HG03097 (cell line): ENCODE measurements around the gene TMEM192.
A peak's percentile ranks its signal among the peaks of the same experiment; 100 is the strongest.
"Not testable (repeated sequence)": the region's sequence is repeated elsewhere in the genome, so short reads cannot be mapped to it uniquely, and the experiment has no call there.

Experiments
- ATAC-seq: cut with Tn5 transposase; IDR thresholded peaks from one replicate; pipeline ENCODE4 v1.9.1; 2021; ENCODE audit not compliant: unreplicated experiment, low FRiP score

The TMEM192 gene

DNA sequence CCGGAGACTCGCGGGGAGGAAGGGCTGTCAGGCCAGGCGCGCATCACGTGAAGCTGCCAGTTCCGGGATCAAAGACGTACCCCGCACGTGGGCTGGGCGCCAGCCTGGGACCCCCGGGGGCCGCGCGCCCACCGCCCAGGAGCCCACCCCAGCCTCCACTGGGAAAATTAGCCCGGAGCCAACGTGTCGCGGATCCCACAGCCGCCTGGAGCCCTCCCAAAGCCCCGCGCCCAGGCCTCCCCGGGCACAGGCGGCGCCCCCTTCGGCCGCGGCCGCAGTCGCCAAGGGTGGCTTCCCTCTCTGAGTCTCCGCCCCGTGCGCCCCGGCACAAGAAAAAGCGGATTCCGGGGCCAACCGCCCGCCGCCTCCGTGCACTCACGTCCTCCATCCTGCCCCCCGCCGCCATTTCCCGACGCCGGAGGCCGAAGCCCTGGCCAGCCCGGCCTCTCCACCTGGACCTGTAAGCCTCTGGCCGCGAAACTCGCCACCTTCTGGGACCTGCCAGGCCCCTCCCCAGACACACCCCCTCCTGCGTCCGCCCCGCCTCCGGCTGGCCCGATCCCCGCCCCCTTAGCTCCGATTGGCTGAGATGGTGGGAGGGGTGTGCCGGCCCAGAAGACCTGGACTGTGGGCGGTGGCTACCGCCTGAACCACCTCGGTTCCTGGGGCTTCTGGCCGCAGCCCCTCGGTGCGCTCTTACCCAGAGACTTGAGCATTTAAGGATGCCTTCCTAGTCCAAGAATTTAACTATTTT lies at the start of gene TMEM192:
TMEM192 (minus strand) TSS at position 493 of the 754 bp plus-strand sequence; CDS start at position 406, 87 bp downstream.
- peak; percentile 97 for ATAC-seq

DNA sequence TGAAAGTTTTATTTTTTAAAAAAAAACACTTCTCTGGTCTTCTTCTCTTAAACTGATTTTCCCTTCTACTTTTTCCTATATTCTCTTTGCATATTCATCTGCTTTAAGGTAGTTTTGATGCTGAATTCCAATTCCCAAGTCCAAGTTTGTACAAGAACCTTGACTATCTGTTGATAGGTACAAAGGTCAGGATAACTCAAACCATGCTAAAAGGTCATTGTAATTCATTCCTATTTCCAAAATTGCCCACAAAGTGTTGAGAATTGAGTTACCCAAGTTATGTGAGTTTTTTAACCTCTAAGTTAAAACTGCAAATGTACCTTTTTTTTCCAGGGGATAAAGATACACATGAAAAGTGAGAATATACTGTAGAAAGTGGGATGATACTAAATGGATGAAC lies 46.1 kb upstream of the TMEM192 start:
- ATAC-seq, result no peak

DNA sequence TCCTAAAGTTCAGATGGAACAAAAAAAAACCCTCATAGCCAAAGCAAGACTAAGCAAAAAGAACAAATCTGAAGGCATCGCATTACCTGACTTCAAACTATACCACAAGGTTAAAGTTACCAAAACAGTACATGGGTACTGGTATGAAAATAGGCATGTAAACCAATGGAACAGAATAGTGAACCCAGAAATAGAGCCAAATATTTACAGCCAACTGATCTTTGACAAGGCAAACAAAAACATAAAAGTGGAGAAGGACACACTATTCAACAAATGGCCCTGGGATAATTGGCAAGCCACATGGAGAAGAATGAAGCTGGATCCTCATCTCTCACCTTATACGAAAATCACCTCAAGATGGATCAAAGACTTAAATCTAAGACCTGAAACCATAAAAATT lies 44.2 kb upstream of the TMEM192 start:
- ATAC-seq, result no peak

DNA sequence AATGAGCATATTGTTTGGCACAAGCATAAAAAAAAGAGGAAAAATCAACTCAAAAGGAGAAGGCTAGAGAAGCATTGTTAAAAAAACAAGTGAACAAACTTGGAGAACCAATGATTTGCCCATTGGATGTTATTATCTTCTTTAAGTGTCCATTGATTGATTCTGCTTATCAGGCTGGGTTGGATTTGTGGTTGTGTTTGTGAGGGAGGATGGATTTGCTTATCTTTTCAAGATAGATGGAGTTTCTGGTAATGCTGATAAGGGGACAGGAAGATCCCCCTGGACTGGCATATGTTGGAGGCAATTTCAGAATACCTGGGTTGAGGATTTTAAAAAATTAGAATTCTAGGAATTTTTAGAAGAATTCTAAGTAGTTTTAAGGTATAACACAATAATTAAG lies 41.8 kb upstream of the TMEM192 start:
- ATAC-seq, result no peak

DNA sequence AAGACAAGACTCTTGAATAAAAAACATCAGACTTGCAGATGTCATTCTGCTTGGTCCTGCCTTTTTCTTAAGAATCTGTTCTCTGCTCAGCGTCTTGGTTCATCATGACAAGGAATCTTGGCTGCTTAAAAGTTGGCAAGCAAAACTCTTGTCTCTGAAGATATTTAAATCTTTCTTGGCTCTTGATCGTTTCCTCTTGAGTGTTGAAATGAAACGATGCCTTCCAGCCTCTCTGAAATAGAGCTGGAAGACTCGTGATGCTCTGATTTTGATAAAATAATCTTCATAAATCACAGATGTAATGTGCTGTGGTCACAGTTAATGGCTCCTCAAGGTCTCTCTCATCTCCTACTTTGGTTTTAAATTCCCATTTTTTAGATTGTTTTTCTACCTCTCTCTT lies 39.9 kb upstream of the TMEM192 start:
- ATAC-seq, result no peak

DNA sequence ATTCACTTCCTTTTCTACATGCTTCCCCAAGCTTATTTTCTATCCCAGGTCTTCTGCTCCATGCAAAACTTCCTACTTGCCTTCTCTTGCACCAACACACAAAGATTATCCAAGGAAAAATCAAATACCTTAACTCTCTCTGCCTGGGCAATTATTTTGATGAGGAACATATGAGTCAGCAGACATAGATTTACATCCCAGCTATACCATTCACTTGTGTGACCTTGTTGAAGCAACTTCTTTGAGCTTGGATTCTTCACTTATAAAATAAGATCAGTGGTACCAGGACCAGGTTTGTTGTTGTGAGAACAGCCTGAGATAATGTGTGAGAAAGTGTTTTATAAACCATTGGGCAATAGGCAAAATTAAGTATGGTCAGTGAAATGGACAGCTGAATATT lies 39.1 kb upstream of the TMEM192 start:
- no peak for ATAC-seq

GRCh38 chr4:165150545-165150944 lies 37.9 kb upstream of the TMEM192 start:
- no peak for ATAC-seq

- no peak for ATAC-seq
Observed at GRCh38 chr4:165138843-165139242, 26.2 kb upstream of the TMEM192 start.

- ATAC-seq, result no peak
Observed at GRCh38 chr4:165137205-165137604, 24.5 kb upstream of the TMEM192 start.

GRCh38 chr4:165136529-165136928 lies 23.9 kb upstream of the TMEM192 start:
- no peak for ATAC-seq

GRCh38 chr4:165133150-165133549 lies 20.5 kb upstream of the TMEM192 start:
- ATAC-seq, result no peak

- no peak for ATAC-seq
Observed at GRCh38 chr4:165131247-165131832, 18.7 kb upstream of the TMEM192 start.

DNA sequence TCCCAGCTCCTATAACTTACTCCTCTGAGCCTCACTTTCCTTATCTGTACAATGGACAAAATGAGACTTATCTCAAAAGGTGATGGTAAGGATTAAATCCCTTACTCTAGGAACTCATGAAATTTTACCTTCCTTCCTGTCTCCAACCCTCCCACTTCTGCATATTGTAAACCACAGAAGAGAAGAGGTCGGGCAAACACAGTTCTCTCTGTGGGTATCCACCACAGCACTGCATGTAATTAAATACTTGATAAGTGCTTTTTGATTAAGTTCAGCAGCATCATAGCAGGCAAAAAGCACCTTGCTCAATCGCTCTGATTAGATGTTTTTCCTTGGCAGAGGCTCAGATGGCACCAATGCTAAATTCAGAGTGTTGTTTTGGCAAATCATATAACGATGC lies 17.3 kb upstream of the TMEM192 start:
- no peak for ATAC-seq

DNA sequence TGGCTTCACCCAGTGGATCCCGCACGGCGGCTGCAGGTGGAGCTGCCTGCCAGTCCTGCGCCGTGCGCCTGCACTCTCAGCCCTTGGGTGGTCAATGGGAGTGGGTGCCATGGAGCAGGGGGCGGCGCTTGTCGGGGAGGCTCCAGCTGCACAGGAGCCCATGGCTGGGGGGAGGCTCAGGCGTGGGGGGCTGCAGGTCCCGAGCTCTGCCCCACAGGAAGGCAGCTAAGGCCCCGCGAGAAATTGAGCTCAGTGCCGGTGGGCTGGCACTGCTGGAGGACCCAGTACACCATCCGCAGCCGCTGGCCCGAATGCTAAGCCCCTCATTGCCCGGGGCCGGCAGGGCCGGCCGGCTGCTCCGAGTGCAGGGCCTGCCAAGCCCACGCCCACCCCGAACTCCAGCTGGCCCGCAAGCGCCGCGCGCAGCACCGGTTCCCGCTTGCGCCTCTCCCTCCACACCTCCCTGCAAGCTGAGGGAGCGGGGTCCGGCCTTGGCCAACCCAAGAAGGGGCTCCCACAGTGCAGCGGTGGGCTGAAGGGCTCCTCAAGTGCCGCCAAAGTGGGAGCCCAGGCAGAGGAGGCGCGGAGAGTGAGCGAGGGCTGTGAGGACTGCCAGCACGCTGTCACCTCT lies 13.3 kb upstream of the TMEM192 start:
- ATAC-seq, result not testable (repeated sequence)

GRCh38 chr4:165124488-165124887 lies 11.8 kb upstream of the TMEM192 start:
- no peak for ATAC-seq

DNA sequence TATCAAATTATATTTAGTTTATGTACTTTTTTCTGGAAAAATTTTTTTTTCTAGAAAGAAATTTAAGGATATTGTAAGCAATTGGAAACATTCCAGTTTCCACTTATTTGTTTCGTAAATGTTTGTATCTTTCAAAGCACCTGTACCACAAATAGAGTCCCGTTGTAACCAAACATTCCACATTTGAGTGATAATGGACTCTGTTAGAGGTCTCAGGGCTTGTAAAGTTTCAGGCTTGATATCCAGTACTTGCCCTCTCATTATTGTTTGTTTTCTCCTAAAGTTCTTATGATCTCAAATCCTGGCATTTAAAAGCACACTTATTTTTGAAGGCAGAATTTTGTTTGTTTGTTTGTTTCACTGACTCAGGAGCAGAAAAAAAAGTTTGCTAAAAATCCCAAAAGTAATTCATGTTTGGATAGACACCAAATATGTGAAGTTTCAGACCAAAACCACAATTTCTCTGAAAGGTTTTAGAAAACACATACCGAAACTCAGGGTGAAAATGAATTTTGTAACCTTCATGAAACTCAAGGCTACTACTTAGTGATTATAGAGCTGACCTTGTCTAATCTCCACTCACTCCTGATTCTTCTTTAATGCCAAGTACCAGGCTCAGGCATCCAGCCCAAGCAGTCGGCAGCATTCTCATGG lies 5.7 kb upstream of the TMEM192 start:
- ATAC-seq, result peak; percentile 90

GRCh38 chr4:165115301-165115700 lies 2.6 kb upstream of the TMEM192 start:
- no peak for ATAC-seq

- ATAC-seq, result no peak
Observed at GRCh38 chr4:165111906-165112367, 723 bp downstream of the TMEM192 start.

DNA sequence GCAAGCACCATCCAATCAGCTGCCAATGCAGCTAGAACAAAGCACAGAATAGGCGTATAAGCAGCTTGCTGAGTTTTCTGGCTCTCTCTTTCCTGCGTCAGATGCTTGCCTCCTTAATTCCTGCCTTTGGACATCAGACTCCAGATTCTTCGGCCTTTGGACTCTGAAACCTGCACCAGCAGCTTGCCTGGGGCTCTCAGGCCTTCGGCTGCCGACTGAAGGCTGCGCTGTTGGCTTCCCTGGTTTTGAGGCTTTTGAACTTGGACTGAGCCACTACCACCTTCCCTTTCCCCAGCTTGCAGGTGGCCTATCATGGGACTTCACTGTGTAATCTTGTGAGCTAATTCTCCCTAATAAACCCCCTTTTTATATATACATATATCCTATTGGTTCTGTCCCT lies 6.1 kb downstream of the TMEM192 start:
- no peak for ATAC-seq

GRCh38 chr4:165101641-165102040 lies 11.0 kb downstream of the TMEM192 start:
- no peak for ATAC-seq

GRCh38 chr4:165096776-165097175 lies 15.9 kb downstream of the TMEM192 start:
- ATAC-seq, result no peak
